ENCODE results near the gene MZB1. TPM values are rescaled to one million over a fixed set of nuclear protein-coding genes. Genes with fewer than 3 reads are reported as not detected.
"Not testable (repeated sequence)": the region's sequence is repeated elsewhere in the genome, so short reads cannot be mapped to it uniquely, and the experiment has no call there.

Gene MZB1
- total RNA-seq, 1 experiment from 2014 or later = not detected

DNA sequence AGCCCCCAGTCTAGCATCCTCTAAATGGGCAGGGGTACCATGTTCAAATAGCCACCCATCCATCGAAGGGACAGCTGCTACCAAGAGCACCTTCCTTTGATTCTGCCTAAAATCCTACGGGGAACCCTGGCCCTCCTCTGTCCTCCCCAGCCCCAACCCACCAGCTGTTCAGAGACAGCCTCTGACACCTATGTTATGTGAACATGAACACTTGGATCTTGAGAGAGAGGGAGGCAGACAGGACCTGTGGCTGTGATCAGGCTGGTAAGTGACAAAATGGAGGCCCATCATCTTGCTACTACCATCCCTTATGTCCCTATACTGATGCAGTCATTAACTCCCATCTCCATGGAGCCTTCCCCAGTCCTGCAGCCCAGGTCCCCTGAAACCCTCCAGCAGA, 14.8 kb downstream of the MZB1 start:
- no peak for DNase-seq (ENCODE audit: low spot score)

DNA sequence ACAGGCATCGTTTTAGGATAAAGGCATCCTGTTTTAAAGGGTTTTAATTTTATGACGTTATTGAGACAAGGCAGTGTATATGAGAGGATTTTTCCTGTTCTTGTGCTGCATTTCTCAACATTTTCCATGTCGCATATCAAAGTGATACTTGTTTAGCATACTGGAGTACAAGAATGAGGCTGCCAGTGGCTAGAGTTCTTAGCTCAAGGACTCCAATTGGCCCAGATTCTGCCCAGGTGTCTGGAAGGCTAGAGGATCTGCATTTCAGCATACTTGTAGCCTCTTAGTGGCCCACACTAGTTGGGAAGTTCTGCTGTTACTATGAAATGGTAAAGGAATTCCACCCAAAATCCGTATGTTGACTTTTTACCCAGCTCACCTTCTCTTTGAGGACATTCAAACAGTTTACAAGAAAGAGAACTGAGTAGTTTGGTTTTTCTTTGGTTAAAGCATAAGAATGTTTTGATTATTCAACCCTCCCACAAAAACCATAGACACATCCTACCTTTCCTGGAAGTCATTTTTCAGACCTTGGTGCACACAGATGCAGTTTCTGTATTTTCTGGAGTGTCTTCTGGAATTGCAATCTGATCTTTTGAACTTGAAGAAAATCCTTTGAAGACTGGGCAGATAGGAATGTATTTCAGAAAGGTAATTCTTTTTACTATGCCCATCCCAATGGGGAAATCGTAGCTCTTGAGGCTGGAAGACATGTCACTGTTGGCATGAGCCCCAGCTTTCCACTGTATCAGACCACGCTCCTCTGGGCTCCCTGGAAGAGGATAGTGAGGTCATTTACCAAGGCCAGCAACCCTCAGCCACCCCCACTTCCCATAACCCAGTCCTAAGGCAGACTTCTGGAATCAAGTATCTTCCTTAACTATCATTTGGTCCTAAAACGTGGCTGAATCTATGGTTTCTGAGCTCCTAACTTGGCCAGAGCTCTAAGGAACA, 18.0 kb downstream of the MZB1 start:
- no peak for DNase-seq (ENCODE audit: low spot score)

DNA sequence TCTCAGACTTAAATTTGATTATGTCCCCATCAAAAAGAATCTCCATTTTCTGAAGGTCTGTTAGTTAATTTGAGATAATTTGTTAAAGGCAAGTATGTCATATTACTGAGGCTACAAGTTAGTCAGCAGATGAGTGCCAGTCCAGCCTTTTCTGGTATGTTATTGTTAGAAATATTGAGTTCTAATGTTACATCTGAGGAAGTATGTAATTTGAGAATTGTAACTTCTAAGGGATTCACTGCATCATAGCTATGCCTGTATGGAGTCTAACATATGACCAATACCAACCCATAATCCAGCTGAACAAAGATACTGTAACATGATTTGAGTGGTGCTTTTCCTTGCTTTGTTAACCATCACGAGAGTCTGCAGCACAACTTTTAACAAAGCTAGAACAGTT, 20.5 kb downstream of the MZB1 start:
- DNase-seq (ENCODE audit: low spot score) = no peak

DNA sequence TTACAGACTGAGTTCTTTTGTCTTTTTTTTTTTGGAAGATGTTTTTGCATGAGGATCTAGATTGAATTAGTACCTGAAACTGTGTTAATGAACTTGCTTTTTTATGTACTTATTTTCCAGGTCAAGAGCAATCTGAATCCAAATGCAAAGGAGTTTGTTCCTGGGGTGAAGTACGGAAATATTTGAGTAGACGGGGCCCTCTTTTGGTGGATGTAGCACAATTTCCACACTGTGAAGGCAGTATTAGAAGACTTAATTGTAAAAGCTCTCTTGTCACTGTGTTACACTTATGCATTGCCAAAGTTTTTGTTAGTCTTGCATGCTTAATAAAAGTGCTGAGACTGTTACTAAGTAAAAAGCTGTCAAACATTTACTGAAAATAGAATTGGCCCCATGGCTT, 21.1 kb downstream of the MZB1 start:
- no peak for DNase-seq (ENCODE audit: low spot score)

DNA sequence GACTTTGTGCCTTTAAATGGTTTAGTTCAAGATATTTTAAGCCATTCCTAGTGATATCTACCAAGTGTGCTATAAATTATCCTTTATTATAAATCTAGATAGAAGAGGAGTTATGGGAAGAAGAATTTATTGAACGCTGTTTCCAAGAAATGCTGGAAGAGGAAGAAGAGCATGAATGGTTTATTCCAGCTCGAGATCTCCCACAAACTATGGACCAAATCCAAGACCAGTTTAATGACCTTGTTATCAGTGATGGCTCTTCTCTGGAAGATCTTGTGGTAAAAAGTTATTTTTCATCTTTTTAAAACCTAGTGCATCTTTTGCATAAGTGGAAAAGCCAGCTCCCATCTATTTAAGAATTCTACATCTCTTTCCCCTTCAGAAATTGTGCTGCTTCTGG, 25.2 kb downstream of the MZB1 start:
- no peak for DNase-seq (ENCODE audit: low spot score)

DNA sequence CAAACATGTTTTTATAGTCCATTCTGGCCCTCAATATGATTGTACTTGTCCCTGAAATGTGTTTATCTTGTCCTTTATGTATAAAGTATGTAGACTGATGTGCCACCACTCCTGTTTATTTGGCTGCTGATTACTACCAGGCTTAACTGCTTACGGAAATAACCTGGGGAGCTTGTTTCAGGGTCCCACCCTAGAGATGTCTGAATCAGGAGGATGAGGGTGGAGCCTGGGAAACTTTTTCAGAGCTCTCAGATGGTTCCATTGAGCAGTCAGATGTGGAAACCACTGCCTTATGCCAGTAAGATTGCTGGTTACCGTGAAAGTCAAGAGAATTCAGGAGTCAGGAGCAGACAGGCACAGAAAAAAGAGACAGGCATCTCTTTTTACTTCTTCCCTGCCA, 25.8 kb downstream of the MZB1 start:
- no peak for DNase-seq (ENCODE audit: low spot score)

DNA sequence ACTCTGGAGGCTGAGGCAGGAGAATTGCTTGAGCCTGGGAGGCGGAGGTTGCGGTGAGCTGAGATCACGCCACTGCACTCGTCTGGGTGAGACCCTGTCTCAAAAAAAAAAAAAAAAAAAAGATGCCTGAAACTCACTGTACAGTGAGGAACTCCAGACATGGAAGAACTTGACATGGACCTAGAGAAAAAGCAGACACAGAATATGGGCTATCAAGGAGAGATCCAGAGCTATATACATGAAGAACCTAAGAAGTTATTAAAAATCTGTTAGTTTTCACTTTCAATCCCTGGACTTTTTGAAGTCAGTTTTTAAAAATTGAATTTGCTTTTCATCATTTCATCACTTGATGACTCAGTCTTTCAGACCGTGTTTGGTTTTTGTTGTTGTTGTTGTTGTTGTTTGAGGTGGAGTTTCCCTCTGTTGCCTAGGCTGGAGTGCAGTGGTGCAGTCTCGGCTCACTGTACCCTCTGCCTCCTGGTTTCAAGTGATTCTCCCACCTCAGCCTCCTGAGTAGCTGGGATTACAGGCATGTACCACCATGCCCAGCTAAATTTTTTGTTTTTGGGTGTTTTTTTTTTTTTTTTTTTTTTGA, 27.8 kb downstream of the MZB1 start:
- no peak for DNase-seq (ENCODE audit: low spot score)

DNA sequence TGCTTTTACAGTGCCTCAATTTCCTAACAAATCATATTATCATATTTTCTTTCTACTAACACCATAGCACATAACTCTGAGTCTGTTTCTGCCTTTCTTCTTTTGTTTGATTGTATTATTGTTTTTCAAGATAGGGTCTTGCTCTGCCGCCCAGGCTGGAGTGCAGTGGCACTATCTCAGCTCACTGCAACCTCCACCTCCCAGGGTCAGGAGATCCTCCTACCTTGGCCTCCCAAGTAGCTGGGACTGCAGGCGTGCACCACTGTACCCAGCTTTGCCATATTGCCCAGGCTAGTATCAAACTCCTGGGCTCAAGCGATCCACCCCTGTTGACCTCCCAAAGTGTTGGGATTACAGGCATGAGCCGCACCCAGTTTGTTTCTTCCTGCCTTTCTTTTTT, 29.3 kb downstream of the MZB1 start:
- no peak for DNase-seq (ENCODE audit: low spot score)

DNA sequence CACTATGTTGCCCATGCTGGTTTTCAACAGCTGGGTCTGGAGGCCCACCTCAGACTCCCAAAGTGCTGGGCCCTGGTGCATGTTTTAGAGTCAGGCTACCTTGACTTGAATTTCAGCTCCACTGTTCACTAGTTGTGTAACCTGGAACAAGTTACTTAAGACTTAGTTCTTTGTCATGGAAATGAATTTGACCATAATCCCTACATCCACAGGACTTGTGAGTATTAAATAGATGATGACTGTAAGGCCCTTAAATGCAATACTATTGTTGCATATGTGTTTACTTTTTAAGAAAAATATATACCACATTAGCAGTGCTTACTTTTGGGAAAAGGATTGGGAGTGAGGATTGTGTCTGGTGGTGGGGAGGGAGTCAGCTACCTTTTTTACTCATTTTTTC, 31.6 kb downstream of the MZB1 start:
- no peak for DNase-seq (ENCODE audit: low spot score)

DNA sequence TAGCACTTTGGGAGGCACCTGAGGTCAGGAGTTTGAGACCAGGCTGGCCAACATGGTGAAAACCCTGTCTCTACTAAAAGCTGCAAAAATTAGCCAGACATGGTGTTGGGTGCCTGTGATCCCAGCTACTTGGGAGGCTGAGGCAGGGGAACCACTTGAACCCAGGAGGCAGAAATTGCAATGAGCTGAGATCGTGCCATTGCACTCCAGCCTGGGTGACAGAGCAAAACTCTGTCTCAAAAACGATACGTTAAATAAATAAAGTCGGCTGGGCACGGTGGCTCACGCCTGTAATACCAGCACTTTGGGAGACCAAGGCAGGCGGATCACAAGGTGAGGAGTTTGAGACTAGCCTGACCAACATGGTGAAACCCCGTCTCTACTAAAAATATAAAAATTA, 33.8 kb downstream of the MZB1 start:
- not testable (repeated sequence) for DNase-seq (ENCODE audit: low spot score)

DNA sequence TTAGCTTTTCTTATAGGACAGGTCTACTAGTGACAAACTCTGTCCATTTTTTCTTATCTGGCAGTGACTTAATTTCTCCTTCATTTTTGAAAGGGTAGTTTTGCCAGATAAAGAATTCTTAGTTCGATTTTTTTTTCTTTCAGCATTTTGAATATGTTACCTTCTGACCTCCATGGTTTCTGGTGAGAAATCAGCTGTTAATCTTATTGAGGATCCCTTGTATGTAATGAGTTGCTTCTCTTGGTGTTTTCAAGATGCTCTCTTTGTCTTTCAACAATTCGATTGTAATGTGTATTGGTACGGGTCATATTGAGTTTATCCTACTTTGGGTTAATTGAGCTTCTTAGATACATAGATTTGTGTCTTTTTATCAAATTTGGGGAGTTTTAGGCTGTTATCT, 35.5 kb downstream of the MZB1 start:
- no peak for DNase-seq (ENCODE audit: low spot score)

DNA sequence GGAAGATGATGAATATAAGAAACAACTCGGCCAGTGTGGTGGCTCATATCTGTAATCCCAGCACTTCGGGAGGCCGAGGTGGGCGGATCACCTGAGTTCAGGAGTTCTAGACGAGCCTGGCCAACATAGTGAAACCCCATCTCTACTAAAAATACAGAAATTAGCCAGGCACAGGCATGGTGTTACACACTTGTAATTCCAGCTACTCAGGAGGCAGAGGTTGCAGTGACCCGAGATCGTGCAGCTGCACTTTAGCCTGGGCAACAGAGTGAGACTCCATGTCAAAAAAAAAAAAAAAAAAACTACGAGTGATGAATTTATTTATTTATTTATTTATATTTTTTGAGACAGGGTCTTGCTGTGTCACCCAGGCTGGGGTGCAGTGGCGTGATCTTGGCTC, 41.9 kb downstream of the MZB1 start:
- not testable (repeated sequence) for DNase-seq (ENCODE audit: low spot score)

DNA sequence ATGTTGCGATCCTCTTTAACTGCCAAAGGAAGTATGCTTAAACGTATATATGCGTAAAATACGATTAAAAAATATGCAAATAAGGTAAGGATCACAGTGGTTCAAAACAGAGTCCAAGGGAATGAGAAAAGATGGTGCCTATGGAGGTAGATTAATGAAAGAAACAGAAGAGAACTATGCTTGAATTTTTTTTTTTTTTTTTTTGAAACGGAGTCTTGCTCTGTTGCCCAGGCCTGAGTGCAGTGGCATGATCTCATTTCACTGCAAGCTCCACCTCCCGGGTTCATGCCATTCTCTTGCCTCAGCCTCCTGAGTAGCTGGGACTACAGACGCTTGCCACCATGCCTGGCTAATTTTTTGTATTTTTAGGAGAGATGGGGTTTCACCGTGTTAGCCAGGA, 44.3 kb downstream of the MZB1 start:
- DNase-seq (ENCODE audit: low spot score) = not testable (repeated sequence)

DNA sequence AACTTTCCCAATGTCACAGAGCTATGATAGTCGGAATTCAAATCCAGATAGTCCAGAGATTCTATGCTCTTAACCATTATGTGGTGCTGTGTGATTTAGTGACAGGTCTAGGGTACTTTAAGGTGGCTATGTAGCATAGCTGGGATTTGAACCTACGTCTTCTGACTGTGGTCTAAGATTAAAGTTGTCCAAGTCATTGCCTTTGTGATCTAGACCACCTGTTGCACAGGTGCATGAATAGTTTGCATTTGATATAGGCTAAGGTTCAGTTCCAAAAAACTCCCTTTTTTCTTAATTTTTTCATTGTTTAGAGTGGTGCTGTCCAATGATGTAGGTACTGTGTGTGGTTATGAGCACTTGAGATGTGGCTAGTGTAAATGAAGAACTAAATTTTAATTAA, 45.5 kb downstream of the MZB1 start:
- DNase-seq (ENCODE audit: low spot score) = no peak

DNA sequence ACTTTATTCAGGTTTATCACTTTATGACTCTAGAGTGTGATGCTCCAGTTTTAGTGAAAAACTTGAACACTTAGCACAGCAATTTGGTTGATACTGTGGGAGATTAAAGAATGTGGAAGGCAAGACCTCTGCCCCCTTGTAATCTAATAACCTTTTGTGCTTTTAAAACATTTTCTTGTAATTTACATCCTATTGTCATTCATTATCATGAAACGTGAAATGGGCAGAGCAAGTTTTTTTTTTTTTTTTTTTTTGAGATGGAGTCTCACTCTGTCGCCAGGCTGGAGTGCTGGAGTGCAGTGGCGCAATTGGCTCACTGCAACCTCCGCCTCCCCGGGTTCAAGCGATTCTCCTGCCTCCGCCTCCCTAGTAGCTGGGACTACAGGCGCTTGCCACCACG, 46.2 kb downstream of the MZB1 start:
- DNase-seq (ENCODE audit: low spot score) = no peak

DNA sequence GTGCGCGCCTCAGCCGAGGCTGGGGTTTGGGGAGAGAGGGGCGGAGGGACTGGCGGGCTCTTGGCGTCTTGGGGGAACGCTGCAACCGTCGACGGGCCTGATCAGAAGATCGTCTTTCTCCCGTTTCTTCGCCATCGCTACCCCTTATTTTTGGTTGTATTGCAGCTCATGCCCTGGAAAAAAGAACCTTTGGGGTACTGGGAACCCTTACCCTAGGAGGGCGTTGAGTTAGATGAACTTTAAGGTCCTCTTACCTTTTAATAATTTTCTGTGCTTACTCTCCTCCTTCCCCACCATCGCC, 47.3 kb downstream of the MZB1 start:
- no peak for DNase-seq (ENCODE audit: low spot score)

DNA sequence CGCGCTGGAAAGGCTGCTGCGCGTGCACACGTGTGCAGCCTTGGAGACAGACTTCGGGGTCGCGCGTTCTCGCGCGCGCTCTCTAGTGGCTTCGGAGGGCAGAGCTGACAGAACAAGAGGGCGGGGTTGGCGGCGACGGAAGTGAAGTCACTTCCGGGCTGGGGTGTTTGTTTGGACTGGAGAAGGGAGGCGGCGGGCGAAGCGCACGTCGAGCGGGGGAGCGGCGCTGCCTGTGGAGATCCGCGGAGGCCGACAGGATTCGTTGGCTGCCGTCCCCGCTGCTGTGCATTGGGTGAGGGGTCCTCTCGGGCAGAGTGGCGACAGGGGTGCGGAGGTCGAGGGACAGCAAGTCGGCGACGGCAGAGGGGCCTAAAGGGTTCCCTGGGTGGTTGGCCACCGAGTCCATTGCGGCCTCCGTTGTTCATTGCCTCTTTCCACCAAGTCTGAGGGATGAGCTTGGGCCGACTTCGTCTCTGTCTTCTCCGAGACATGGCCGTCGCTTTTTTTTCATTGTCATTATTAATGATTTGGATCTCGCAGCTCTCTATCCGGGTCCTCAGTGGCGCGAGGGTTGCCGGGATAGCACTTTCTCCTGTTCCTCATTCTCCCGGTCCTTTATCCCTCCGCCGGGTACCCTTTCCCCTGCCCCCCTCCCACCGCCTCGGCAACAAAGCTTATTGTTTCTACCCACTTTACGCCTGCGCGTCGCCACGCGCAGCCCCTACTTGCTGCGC, 47.9 kb downstream of the MZB1 start, which contains the start of gene PAIP2:
TSS of gene PAIP2 (plus strand) at position 166 of the 734 bp plus-strand sequence. CDS start 21,931 bp downstream, outside the sequence.
- DNase-seq (ENCODE audit: low spot score) = peak; percentile 95

DNA sequence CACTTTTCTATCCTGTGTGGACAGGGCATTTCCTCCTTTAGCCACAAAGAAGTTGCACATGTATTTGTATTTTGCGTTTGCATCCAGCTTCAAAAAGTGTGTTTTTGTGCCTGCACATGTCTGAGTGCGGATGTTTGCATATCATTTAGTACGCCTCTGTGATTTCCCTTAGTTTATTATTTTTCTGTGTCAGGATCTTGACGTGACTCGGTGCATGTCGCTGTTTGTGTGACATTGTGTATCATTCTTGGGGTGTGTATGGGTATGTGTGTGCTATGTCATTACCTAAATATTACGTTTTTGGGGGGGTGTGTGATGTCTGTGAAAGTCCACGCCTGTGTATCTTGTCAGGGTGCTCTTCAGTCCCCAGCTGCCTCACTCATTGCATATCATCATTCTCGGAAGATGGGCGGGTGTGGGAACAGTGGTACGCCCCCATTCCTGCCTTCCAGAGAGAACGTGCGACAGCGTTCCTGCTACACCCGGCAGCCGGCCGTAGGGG, 48.5 kb downstream of the MZB1 start:
- DNase-seq (ENCODE audit: low spot score) = no peak

DNA sequence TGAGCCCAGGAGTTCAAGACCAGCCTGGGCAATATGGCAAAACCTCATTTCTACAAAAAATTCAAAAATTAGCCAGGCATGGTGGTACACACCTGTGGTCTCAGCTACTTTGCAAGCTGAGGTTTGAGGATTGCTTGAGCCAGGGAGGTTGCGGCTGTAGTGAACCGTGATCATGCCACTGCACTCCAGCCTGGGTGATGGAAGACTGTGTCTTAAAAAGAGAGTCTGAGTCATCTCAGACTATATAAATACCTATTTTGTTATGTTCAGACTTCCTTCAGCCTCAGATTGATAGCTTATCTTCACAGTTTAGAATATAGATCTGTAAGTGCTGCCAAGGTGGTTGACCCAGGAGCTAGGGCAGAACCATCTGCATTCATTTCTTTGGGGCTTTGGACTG, 49.7 kb downstream of the MZB1 start:
- no peak for DNase-seq (ENCODE audit: low spot score)
